Measurements from ENCODE around the gene EPOP.

The EPOP gene

GRCh38 chr17:38674014-38674748 is 576 bp downstream of the EPOP start:
- peak in 1 of 2 donors; percentile 23 for DNase-seq (ENCODE audit: low read depth in 2 of 2)

GRCh38 chr17:38673707-38674013 is 1.1 kb downstream of the EPOP start:
- no peak for DNase-seq (ENCODE audit: low read depth in 2 of 2)

- no peak for DNase-seq (ENCODE audit: low read depth in 2 of 2)
Observed at GRCh38 chr17:38672788-38673706, 1.7 kb downstream of the EPOP start.

- no peak for DNase-seq (ENCODE audit: low read depth in 2 of 2)
Observed at GRCh38 chr17:38671939-38672720, 2.6 kb downstream of the EPOP start.

- DNase-seq (ENCODE audit: low read depth in 2 of 2): no peak
Observed at GRCh38 chr17:38669520-38669919, 5.2 kb downstream of the EPOP start.

GRCh38 chr17:38667787-38668122 is 7.0 kb downstream of the EPOP start:
- DNase-seq (ENCODE audit: low read depth in 2 of 2): no peak

GRCh38 chr17:38667099-38667786 is 7.5 kb downstream of the EPOP start:
- DNase-seq (ENCODE audit: low read depth in 2 of 2): peak; percentile 16 to 40

- no peak for DNase-seq (ENCODE audit: low read depth in 2 of 2)
Observed at GRCh38 chr17:38663964-38664644, 10.7 kb downstream of the EPOP start.

GRCh38 chr17:38663125-38663751 is 11.5 kb downstream of the EPOP start:
- DNase-seq (ENCODE audit: low read depth in 2 of 2): peak in 1 of 2 donors; percentile 17

GRCh38 chr17:38660097-38661025 is 14.4 kb downstream of the EPOP start:
- no peak for DNase-seq (ENCODE audit: low read depth in 2 of 2)

GRCh38 chr17:38659415-38659814 is 15.3 kb downstream of the EPOP start:
- DNase-seq (ENCODE audit: low read depth in 2 of 2): no peak

- DNase-seq (ENCODE audit: low read depth in 2 of 2): no peak
Observed at GRCh38 chr17:38658741-38659345, 15.9 kb downstream of the EPOP start.

- no peak for DNase-seq (ENCODE audit: low read depth in 2 of 2)
Observed at GRCh38 chr17:38657824-38658740, 16.7 kb downstream of the EPOP start.

- DNase-seq (ENCODE audit: low read depth in 2 of 2): no peak
Observed at GRCh38 chr17:38656959-38657823, 17.6 kb downstream of the EPOP start.

- no peak for DNase-seq (ENCODE audit: low read depth in 2 of 2)
Observed at GRCh38 chr17:38654411-38655398, 20.1 kb downstream of the EPOP start.

- DNase-seq (ENCODE audit: low read depth in 2 of 2): no peak
Observed at GRCh38 chr17:38653679-38654078, 21.1 kb downstream of the EPOP start.

Data from stimulated activated CD8-positive, alpha-beta memory T cell treated with anti-CD3 and anti-CD28 coated beads, Interleukin-7, amount 100 ng/mL, for 4 hours (primary cell).